ENCODE measurements around the gene NR5A1. TPM values are rescaled to one million over a fixed set of nuclear protein-coding genes. Genes with fewer than 3 reads are reported as not detected.

NR5A1 gene
- total RNA-seq, 1 donor from 2014 or later, result not detected

- Histone ChIP-seq H3K36me3 (no peaks in the 10 kb centered on the region), H3K4me3 (no peak overlapping the region), H3K4me1 (no peaks in the 10 kb centered on the region), H3K27ac (no peak overlapping the region), H3K9me3 (peaks cover 3% of the 10 kb centered on the region), H3K27me3 (ENCODE audit: low read depth) (peaks cover 25% of the 10 kb centered on the region)
- TF ChIP-seq CTCF (IDR thresholded peaks at IDR 0.05), result no peak
- no peak for ATAC-seq
- no peak for DNase-seq
- intact Hi-C loops (cut with DNase I), result no loop called here
Measured at GRCh38 chr9:124442826-124443225, 64.4 kb downstream of the NR5A1 start.

GRCh38 chr9:124442379-124442778 lies 64.8 kb downstream of the NR5A1 start:
- intact Hi-C loops (cut with DNase I), result no loop called here
- DNase-seq, result no peak
- no peak overlapping the region for H3K4me3 ChIP-seq
- no peaks in the 10 kb centered on the region for H3K4me1 ChIP-seq
- TF ChIP-seq CTCF (IDR thresholded peaks at IDR 0.05), result no peak
- ATAC-seq, result no peak
- peaks cover 25% of the 10 kb centered on the region for H3K27me3 ChIP-seq (ENCODE audit: low read depth)
- no peak overlapping the region for H3K27ac ChIP-seq
- peaks cover 3% of the 10 kb centered on the region for H3K9me3 ChIP-seq
- no peaks in the 10 kb centered on the region for H3K36me3 ChIP-seq

- Histone ChIP-seq H3K4me1 (no peaks in the 10 kb centered on the region), H3K27me3 (ENCODE audit: low read depth) (peaks cover 25% of the 10 kb centered on the region), H3K36me3 (no peaks in the 10 kb centered on the region), H3K27ac (no peak overlapping the region), H3K9me3 (peaks cover 3% of the 10 kb centered on the region), H3K4me3 (no peak overlapping the region)
- no peak for DNase-seq
- ATAC-seq, result no peak
- intact Hi-C loops (cut with DNase I), result no loop called here
- no peak for TF ChIP-seq CTCF (IDR thresholded peaks at IDR 0.05)
Measured at GRCh38 chr9:124441291-124441690, 65.9 kb downstream of the NR5A1 start.

- no peak for TF ChIP-seq CTCF (IDR thresholded peaks at IDR 0.05)
- no peak for ATAC-seq
- Histone ChIP-seq H3K27ac (no peak overlapping the region), H3K27me3 (ENCODE audit: low read depth) (peaks cover 25% of the 10 kb centered on the region), H3K9me3 (peaks cover 3% of the 10 kb centered on the region), H3K36me3 (no peaks in the 10 kb centered on the region), H3K4me3 (no peak overlapping the region), H3K4me1 (no peaks in the 10 kb centered on the region)
- DNase-seq, result no peak
- intact Hi-C loops (cut with DNase I), result no loop called here
Measured at GRCh38 chr9:124440786-124441185, 66.4 kb downstream of the NR5A1 start.

- no peak for DNase-seq
- intact Hi-C loops (cut with DNase I), result no loop called here
Measured at GRCh38 chr9:124439686-124440243, 67.4 kb downstream of the NR5A1 start.

More at GRCh38 chr9:124439686-124440243, 67.4 kb downstream of the NR5A1 start:
- no peak for TF ChIP-seq CTCF (IDR thresholded peaks at IDR 0.05)
- H3K4me1 ChIP-seq, result no peaks in the 10 kb centered on the region
- H3K27ac ChIP-seq, result no peak overlapping the region
- peaks cover 25% of the 10 kb centered on the region for H3K27me3 ChIP-seq (ENCODE audit: low read depth)
- ATAC-seq, result no peak
- no peak overlapping the region for H3K4me3 ChIP-seq
- H3K36me3 ChIP-seq, result no peaks in the 10 kb centered on the region
- peaks cover 3% of the 10 kb centered on the region for H3K9me3 ChIP-seq
